ENCODE results near the gene RTL10. TPM values are rescaled to one million over a fixed set of nuclear protein-coding genes. Genes with fewer than 3 reads are reported as not detected.

Gene RTL10
- total RNA-seq, 6 experiments from 2014 or later: 6.4 to 9.1 (median 6.6) TPM

GRCh38 chr22:19893363-19893762 lies 38.7 kb upstream of the RTL10 start:
- Histone ChIP-seq H3K4me1 (peaks cover 0 to 6% (median 0%) of the 10 kb centered on the region in 4 donors), H3K36me3 (peaks cover 0 to 27% (median 2%) of the 10 kb centered on the region in 4 donors), H3K4me3 (no peak overlapping the region), H3K27me3 (no peaks in the 10 kb centered on the region), H3K9me3 (no peaks in the 10 kb centered on the region), H3K27ac (no peak overlapping the region)
- WGBS (ENCODE audit: insufficient coverage, low coverage, low lambda C conversion rate, missing lambda C conversion rate): no CpG with 5 or more reads among the region's 15 CpGs
- no peak for ATAC-seq
- DNase-seq: no peak
- TF ChIP-seq POLR2A (IDR thresholded peaks at IDR 0.05) (no peak), CTCF (IDR thresholded peaks at IDR 0.05) (no peak)
- intact Hi-C loops (cut with DNase I): loop anchor here in 1 of 2 donors (10.0 kb wide), 1 partner anchor 109 kb away; no protein-coding TSS in a partner anchor

- no peak for TF ChIP-seq POLR2A (IDR thresholded peaks at IDR 0.05)
- no peak for TF ChIP-seq CTCF (IDR thresholded peaks at IDR 0.05)
- no peak overlapping the region for H3K4me3 ChIP-seq
- peaks cover 0 to 27% (median 2%) of the 10 kb centered on the region in 4 donors for H3K36me3 ChIP-seq
- peaks cover 0 to 6% (median 0%) of the 10 kb centered on the region in 4 donors for H3K4me1 ChIP-seq
- intact Hi-C loops (cut with DNase I): loop anchor here in 1 of 2 donors (10.0 kb wide), 1 partner anchor 108 kb away; no protein-coding TSS in a partner anchor
- DNase-seq (no peak), ATAC-seq (no peak)
- H3K9me3 ChIP-seq: no peaks in the 10 kb centered on the region
- 86% methylated on average over 9 of the region's 13 CpGs for whole genome bisulfite sequencing (ENCODE audit: insufficient coverage, low coverage, low lambda C conversion rate, missing lambda C conversion rate)
- no peaks in the 10 kb centered on the region for H3K27me3 ChIP-seq
- no peak overlapping the region for H3K27ac ChIP-seq
Measured at GRCh38 chr22:19892925-19893324, 38.3 kb upstream of the RTL10 start.

- ATAC-seq (peak in 3 of 4 donors; percentile 11 to 61 (median 18)), DNase-seq (no peak)
- WGBS (ENCODE audit: insufficient coverage, low coverage, low lambda C conversion rate, missing lambda C conversion rate): 58% methylated on average over 15 of the region's 24 CpGs
- H3K4me1 ChIP-seq: peaks cover 0 to 6% (median 0%) of the 10 kb centered on the region in 4 donors
- intact Hi-C loops (cut with DNase I): loop anchor here in 1 of 2 donors (10.0 kb wide), 1 partner anchor 108 kb away; no protein-coding TSS in a partner anchor
- no peaks in the 10 kb centered on the region for H3K9me3 ChIP-seq
- no peaks in the 10 kb centered on the region for H3K27me3 ChIP-seq
- TF ChIP-seq CTCF (IDR thresholded peaks at IDR 0.05): no peak
- no peak for TF ChIP-seq POLR2A (IDR thresholded peaks at IDR 0.05)
- no peak overlapping the region for H3K4me3 ChIP-seq
- peaks cover 0 to 21% (median 2%) of the 10 kb centered on the region in 4 donors for H3K36me3 ChIP-seq
- H3K27ac ChIP-seq: no peak overlapping the region
Measured at GRCh38 chr22:19892257-19892879, 37.7 kb upstream of the RTL10 start.

GRCh38 chr22:19891317-19892256 lies 36.9 kb upstream of the RTL10 start:
- DNase-seq: no peak
- TF ChIP-seq POLR2A (IDR thresholded peaks at IDR 0.05): no peak
- no peak for TF ChIP-seq CTCF (IDR thresholded peaks at IDR 0.05)
- peak in 3 of 4 donors; percentile 24 to 33 (median 26) for ATAC-seq
- 39% methylated on average over 10 of the region's 32 CpGs for WGBS (ENCODE audit: insufficient coverage, low coverage, low lambda C conversion rate, missing lambda C conversion rate)
- no peaks in the 10 kb centered on the region for H3K27me3 ChIP-seq
- H3K36me3 ChIP-seq: peaks cover 0 to 19% (median 2%) of the 10 kb centered on the region in 4 donors
- intact Hi-C loops (cut with DNase I): loop anchor here in 1 of 2 donors (10.0 kb wide), 1 partner anchor 107 kb away; no protein-coding TSS in a partner anchor
- H3K4me3 ChIP-seq: no peak overlapping the region
- peaks cover 0 to 6% (median 0%) of the 10 kb centered on the region in 4 donors for H3K4me1 ChIP-seq
- H3K9me3 ChIP-seq: no peaks in the 10 kb centered on the region
- H3K27ac ChIP-seq: no peak overlapping the region
